C4-2B (cell line): Measurements from ENCODE around the gene ING2.

Source experiments
- H3K27ac ChIP-seq: fragments of 450-650 bp; 2 replicates; pipeline ENCODE4 v1.5.1; 2017
- ZFX ChIP-seq: fragments of 450-650 bp; IDR thresholded peaks from 2 replicates; pipeline ENCODE4 v1.6.1; 2017
- TF ChIP-seq, protein P1 (sequence below): fragments of 450-650 bp; conservative IDR thresholded peaks from 2 replicates; pipeline ENCODE4 v1.5.1; 2017; ENCODE audit warnings: mild to moderate bottlenecking

Gene ING2

DNA sequence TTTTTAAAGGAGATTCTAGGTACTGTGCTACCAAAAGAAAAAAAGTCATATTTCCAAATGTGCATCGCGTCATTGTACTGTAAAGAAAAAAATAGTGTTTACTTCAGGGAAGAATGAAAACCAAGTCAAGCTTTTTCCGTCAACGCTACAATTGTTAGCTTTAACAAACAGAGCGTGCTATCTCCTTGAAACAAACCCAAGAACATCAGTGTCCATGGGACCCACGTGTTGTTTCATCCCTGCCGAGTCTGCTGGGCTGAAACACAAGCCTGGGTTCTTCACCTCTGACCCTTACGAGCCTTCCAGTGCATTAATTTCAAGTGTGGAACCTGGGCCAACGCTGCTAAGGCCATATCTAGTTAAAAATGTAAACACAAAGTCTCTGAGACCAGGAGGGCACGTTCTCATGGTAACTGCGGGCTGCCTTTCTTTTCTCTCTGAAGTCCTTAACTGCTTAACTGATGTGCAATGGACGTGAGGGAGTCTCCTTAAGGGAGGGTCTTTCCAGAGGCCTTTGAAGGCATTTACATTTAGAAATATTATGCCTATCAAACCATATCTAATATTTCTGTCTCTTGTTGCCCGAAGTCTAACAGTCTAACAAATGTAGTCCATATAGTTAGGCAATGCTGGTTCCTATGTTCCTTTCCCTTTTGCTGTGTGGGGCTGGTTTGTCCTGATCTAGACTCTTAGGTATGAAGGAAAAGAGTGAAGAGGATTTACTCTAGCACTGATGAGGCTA, 36.3 kb downstream of the ING2 start:
- no peak for TF ChIP-seq ZFX
- TF ChIP-seq, protein P1, sequence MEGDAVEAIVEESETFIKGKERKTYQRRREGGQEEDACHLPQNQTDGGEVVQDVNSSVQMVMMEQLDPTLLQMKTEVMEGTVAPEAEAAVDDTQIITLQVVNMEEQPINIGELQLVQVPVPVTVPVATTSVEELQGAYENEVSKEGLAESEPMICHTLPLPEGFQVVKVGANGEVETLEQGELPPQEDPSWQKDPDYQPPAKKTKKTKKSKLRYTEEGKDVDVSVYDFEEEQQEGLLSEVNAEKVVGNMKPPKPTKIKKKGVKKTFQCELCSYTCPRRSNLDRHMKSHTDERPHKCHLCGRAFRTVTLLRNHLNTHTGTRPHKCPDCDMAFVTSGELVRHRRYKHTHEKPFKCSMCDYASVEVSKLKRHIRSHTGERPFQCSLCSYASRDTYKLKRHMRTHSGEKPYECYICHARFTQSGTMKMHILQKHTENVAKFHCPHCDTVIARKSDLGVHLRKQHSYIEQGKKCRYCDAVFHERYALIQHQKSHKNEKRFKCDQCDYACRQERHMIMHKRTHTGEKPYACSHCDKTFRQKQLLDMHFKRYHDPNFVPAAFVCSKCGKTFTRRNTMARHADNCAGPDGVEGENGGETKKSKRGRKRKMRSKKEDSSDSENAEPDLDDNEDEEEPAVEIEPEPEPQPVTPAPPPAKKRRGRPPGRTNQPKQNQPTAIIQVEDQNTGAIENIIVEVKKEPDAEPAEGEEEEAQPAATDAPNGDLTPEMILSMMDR, result no peak
- no peak overlapping the region for H3K27ac ChIP-seq

DNA sequence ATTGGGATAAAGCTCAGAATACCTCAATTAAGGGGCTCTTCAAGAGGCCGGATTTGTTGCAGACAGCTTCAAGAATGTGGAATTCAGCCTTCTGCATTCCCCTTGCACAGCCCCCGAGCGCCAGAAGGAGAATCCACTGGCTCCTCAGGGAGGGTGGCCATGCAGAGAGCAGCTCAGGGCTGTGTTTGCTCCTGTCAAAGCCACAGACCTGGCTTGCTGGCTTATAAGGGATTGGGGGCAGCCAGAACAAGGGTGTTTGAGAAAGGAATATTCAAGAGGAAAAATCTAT, 36.8 kb downstream of the ING2 start:
- TF ChIP-seq, protein P1, result no peak
- no peak for TF ChIP-seq ZFX
- H3K27ac ChIP-seq, result no peak overlapping the region

DNA sequence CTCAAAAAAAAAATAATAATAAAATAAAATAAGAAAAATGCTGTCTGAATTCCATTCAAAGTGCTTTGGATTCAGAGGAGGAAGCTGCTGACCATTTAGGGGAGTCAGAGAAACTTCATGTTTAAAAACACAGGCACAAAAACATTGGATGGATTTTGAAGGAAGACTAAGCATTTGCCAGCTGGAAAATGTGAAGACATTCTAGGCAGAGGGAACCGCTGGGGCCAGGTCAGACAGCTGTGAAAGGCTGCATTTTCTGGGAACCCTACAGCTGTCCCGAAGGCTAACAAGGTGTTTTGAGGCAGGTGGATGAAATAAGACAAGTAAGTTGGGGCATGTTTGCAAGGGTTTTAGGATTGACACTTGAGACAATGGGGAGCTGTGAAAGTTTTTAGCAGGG, 38.6 kb downstream of the ING2 start:
- H3K27ac ChIP-seq, result no peak overlapping the region
- TF ChIP-seq, protein P1, result no peak
- TF ChIP-seq ZFX, result no peak

DNA sequence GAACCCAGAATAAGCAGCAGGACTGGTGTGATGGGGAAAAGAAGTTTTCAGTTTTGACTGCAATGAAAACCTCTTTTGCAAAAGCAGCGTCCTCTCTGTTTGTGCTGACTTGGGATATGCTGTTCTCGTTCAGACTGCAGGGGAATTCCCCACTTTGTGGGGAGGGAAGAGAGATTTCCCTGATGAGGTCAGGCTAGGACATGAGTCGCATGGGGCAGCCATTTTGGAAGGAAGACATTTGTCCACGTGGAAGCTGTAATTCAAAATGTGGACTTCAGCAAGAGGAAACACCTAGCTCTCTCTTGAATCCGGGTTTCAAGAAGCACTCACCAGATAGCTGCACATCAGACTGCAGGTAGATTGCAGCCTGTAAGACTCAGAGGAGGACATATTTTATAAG, 39.3 kb downstream of the ING2 start:
- no peak for TF ChIP-seq ZFX
- TF ChIP-seq, protein P1, result no peak
- no peak overlapping the region for H3K27ac ChIP-seq

DNA sequence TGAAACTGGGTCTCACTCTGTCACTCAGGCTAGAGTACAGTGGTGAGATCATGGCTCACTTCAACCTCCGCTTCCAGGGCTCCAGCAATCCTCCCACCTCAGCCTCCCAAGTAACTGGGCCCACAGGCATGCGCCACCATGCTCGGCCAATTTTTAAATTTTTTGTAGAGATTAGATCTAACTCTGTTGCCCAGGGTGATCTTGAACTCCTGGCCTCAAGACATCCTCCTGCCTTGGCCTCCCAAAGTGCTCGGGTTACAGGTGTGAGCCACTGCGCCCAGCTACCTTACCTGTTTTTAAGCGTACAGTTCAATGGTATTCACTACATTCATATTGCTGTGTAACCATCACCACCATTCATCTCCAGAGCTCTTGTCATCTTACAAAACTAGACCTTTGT, 41.5 kb downstream of the ING2 start:
- TF ChIP-seq, protein P1, result no peak
- no peak overlapping the region for H3K27ac ChIP-seq

DNA sequence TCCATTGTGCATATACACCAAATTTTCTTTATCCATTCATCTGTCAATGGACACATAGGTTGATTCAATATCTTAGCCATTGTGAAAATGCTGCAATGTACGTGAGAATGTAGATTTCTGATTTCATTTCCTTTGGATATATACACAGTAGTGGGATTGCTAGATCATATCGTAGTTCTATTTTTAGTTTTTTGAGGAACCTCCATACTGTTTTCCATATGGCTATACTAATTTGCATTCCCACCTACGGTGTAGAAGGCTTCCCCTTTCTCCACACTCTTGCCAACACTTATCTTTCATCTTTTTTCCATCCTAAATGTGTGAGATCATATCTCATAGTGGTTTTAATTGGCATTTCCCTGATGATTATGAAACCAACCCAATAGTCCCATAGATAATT, 43.4 kb downstream of the ING2 start:
- TF ChIP-seq ZFX, result no peak
- TF ChIP-seq, protein P1, result no peak
- no peak overlapping the region for H3K27ac ChIP-seq

DNA sequence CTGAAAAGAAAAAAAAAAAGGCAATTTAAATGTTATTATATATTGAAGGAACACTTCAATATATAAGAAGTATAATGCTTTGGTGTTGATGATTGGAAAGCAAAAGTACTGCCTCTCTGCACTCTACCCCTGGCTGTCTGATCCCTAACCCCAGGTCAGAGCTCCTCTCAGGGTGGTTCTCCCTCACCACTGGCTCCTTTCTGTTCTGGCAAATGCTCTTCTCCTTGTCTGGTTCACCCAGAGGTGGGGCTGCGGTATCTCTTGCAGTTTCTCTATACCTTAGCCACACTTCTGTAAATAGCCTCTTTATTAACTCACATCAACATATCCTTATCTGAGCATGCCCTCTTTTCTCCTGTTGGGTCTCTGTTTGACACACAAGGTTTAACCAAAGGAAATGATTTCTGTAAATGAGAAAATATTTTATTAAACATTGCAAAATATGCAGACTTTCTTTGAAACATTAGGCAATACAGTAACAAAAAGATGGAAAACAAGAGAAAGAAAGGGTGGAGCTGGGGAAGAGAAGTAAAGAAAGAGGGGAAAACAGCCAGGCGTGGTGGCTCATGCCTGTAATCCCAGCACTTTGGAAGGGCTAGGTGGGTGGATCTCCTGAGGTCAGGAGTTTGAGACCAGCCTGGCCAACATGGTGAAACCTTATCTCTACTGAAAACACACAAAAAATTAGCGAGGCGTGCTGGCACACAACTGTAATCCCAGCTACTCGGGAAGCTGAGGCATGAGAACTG, 45.7 kb downstream of the ING2 start:
- TF ChIP-seq, protein P1, result no peak
- no peak for TF ChIP-seq ZFX
- H3K27ac ChIP-seq, result no peak overlapping the region
